GDM1 (cell line): Measurements from ENCODE around the gene ZBTB21.
"Not testable (repeated sequence)": the region's sequence is repeated elsewhere in the genome, so short reads cannot be mapped to it uniquely, and the experiment has no call there.

Experiments
- DNase-seq: peaks from one replicate; lab custom pipeline; 2025; lab: John Stamatoyannopoulos, UW

The ZBTB21 gene

DNA sequence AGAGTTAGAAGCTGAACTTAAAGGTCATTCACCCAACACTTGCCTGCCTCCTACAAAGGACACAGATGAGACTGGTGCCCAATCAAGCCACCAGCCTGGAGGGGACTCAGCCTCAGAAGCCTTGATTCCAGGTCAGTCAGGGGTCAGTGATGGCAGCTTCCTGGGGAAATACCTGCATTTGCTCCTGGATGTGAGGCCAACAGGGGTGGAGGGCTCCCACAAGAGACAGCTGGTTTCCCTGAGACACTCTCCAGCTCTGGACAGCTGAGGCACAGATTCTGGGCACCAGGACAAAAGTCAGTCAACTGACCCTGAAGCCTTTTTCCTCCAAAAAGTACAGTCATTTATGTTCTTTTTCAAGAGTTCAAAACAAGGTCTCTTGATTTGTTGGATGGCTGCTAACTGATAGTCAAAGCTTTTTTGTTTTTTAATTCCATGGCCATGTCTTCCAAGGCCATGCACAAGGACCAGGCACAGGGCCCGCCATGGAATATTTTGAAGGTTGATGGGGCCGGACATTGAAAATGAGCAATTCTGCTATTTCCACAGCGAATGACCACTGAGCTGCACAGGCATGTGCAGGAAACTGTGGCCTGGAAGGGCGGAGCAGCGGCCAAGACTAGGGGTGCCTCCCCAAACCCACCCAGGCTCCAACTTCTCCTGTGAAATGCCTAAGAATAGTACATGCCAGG, 58.1 kb downstream of the ZBTB21 start:
- no peak for DNase-seq

DNA sequence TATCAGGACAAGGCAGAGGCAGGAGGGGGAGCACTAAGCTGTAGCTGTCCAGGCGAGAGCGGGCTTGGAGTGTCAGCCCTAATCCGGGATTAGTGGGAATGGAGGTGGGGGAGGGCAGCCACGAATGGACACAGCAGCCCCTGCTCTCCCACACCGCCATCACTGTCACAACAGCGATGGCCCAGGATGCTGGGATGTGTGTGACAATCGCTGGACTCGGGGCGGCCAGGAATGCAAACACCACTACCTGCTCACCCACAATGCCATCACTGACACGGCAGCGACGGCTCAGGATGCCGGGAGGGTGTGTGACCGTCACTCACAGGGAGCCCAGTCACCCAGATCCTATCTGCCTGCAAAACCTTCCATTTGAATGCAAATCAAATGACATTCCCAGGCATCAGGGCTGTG, 59.2 kb downstream of the ZBTB21 start:
- DNase-seq = no peak

DNA sequence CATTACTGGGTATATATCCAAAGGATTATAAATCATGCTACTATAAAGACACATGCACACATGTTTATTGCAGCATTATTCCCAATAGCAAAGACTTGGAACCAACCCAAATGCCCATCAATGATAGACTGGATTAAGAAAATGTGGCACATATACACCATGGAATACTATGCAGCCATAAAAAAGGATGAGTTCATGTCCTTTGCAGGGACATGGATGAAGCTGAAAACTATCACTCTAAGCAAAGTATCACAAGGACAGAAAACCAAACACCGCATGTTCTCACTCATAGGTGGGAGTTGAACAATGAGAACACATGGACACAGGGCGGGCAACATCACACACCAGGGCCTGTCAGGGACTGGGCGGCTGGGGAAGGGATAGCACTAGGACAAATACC, 60.5 kb downstream of the ZBTB21 start:
- DNase-seq = not testable (repeated sequence)

DNA sequence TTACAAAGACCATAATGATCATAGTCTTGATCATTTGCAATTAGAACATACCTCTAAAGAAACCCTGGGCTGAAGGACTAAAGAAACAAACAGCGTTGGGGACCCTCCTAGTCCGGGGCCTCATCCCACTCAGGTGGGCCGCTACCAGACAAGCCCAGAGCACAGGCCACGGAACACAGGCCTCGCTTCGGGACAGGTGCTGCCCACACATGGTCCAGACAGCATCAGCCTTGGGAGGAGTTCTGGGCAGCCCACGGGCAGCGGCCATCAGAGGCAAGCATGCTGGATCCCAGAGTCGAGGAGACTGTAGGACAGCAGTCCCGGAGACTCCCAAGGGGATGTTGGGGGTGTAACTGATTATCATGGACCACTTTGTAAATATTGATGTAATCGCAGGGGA, 61.3 kb downstream of the ZBTB21 start:
- no peak for DNase-seq

GRCh38 chr21:41948078-41948895, 61.9 kb downstream of the ZBTB21 start:
- DNase-seq = no peak

DNA sequence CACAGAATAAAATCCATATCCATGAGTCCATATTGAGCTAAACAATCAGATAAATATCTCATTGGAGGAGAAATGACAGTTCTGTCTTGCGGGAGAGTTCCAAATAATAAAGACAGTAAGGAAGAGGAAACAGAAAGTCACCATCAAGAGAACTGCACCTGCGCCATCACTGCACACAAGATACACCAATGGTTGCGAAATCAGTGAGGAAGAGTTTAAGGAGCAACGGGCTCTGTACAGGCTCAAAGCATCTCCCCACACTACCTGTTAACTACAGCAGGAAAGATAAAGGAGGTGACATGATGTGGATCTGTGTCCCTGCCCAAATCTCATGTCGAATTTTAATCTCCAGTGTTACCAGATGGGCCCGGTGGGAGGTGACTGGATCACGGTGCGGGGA, 64.2 kb downstream of the ZBTB21 start:
- no peak for DNase-seq

GRCh38 chr21:41943851-41944250, 66.3 kb downstream of the ZBTB21 start:
- DNase-seq = no peak

GRCh38 chr21:41942457-41942856, 67.7 kb downstream of the ZBTB21 start:
- no peak for DNase-seq

GRCh38 chr21:41941941-41942340, 68.2 kb downstream of the ZBTB21 start:
- DNase-seq = no peak

DNA sequence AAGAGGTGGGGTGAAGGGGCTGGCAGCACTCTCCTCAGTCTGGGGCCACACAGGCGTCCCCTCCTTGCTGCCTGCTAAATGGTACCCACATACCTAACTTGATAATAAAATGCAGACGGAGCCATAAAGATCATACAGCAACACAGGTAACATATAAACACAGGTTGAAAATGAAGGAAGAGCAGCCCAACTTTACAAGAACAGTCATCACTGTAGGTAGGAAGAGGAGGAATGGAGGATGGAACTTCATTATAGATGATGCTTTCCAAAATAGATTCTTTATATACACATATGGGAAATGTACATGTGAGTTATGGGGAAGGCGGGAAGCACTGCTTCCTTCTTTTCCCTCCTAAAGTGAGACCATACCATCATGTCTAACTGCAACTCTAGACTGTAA, 69.7 kb downstream of the ZBTB21 start:
- no peak for DNase-seq

DNA sequence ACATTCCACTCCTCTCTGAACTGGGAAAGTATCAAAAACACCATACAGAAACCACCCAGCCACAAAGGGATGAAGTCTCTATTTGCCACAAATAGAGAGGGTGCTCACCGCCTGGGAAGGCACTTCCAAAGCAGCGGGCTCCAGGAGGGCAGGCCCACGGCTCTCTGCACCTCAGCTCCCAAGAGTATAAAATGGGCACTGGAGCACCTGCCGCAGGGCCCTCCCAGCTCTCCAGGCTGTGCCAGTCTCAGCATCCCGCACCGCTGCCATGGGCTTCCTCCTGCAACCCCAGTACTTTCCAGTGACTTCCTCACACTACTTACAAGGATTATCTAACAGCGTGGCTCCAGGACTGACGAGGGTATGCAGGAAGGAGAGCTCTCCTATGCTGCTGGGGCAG, 70.8 kb downstream of the ZBTB21 start:
- DNase-seq = no peak
